Naive thymus-derived CD4-positive, alpha-beta T cell (primary cell): Measurements from ENCODE around the gene RPL27. TPM values are rescaled to one million over a fixed set of nuclear protein-coding genes. Genes with fewer than 3 reads are reported as not detected.

Experiments
- ATAC-seq: fragments of 150-1000 bp; cut with Tn5 transposase; 2 replicates; pipeline ENCODE4 v1.10.0; 2021; ENCODE audit warnings: mild to moderate bottlenecking, moderate library complexity
- CTCF ChIA-PET: fragments of 350-600 bp; sonication (Branson Sonifier 250); formaldehyde crosslinking; loops from one replicate; lab custom pipeline; 2021; ENCODE audit warnings: antibody characterized with exemption; lab: Charles Lee
- POLR2A ChIA-PET: fragments of 350-600 bp; sonication (Branson Sonifier 250); formaldehyde crosslinking; loops from one replicate; lab custom pipeline; 2021; ENCODE audit warnings: antibody characterized with exemption, inconsistent platforms; lab: Charles Lee
- DNase-seq, 9 donors: peaks; one replicate each; pipeline versions ENCODE4 v3.0.0 to v3.0.0-alpha.2; 2020 to 2022; ENCODE audit warnings: mixed read lengths in 1 of 9
- H3K27ac ChIP-seq: one replicate; pipeline ENCODE4 v1.7.0; 2013; ENCODE audit warnings: mild to moderate bottlenecking, low read depth, low read length, moderate library complexity
- H3K27me3 ChIP-seq, 2 donors: one replicate each; pipeline ENCODE4 v1.7.0; 2013; ENCODE audit warnings: low read length in 2 of 2, mild to moderate bottlenecking in 2 of 2, moderate library complexity in 2 of 2; ENCODE audit not compliant: control insufficient read depth in 2 of 2, insufficient read depth in 2 of 2
- H3K36me3 ChIP-seq, 3 experiments: 1 replicate in 2 of 3; 2 replicates in 1 of 3; pipeline ENCODE4 v1.7.0; 2013; ENCODE audit warnings: low read length in 3 of 3, mild to moderate bottlenecking in 3 of 3, moderate library complexity in 1 of 3; ENCODE audit not compliant: insufficient read depth in 3 of 3, control insufficient read depth in 2 of 3
- H3K4me1 ChIP-seq, 2 donors: one replicate each; pipeline ENCODE4 v1.7.0; 2013; ENCODE audit warnings: low read length in 2 of 2, mild to moderate bottlenecking in 2 of 2, moderate library complexity in 1 of 2; ENCODE audit not compliant: control insufficient read depth in 2 of 2, insufficient read depth in 2 of 2
- H3K4me3 ChIP-seq: 2 replicates; pipeline ENCODE4 v1.7.0; 2013; ENCODE audit warnings: mild to moderate bottlenecking, low read length
- H3K9me3 ChIP-seq, 3 experiments: 1 replicate in 2 of 3; 2 replicates in 1 of 3; pipeline ENCODE4 v1.7.0; 2013; ENCODE audit warnings: low read length in 3 of 3; ENCODE audit not compliant: control insufficient read depth in 2 of 3
- H3K27ac Mint-ChIP-seq, 9 donors: one replicate each; pipeline ENCODE4 v1.8.0; 2020 to 2022; ENCODE audit warnings: mixed read lengths in 9 of 9, mild to moderate bottlenecking in 8 of 9, moderate library complexity in 5 of 9, inconsistent platforms in 2 of 9
- H3K27me3 Mint-ChIP-seq, 5 donors: one replicate each; pipeline ENCODE4 v1.8.0; 2021 to 2022; ENCODE audit warnings: mixed read lengths in 5 of 5, mild to moderate bottlenecking in 1 of 5
- H3K36me3 Mint-ChIP-seq, 5 donors: one replicate each; pipeline ENCODE4 v1.8.0; 2020 to 2022; ENCODE audit warnings: mixed read lengths in 5 of 5, mild to moderate bottlenecking in 3 of 5, inconsistent platforms in 1 of 5
- H3K4me1 Mint-ChIP-seq, 7 donors: one replicate each; pipeline ENCODE4 v1.8.0; 2020 to 2022; ENCODE audit warnings: mixed read lengths in 7 of 7, mild to moderate bottlenecking in 3 of 7, inconsistent platforms in 1 of 7
- H3K4me3 Mint-ChIP-seq, 10 donors: one replicate each; pipeline ENCODE4 v1.8.0; 2020 to 2022; ENCODE audit warnings: mild to moderate bottlenecking in 10 of 10, mixed read lengths in 10 of 10, moderate library complexity in 6 of 10, inconsistent platforms in 2 of 10
- H3K9me3 Mint-ChIP-seq, 11 donors: one replicate each; pipeline ENCODE4 v1.8.0; 2020 to 2022; ENCODE audit warnings: mixed read lengths in 11 of 11, mild to moderate bottlenecking in 4 of 11, inconsistent platforms in 1 of 11, moderate library complexity in 1 of 11
- intact Hi-C, 2 donors: fragments of 100-400 bp; cut with micrococcal nuclease; formaldehyde crosslinking; loops; one replicate each; pipeline ENCODE4 v1.15.1; 2023
- polyA plus RNA-seq, 2 donors: library from polyadenylated mRNA; unstranded; fragments of 300-500 nt; fragmentation: Illumina TruSeq; gene quantifications; one replicate each; pipeline ENCODE4 v1.2.3, GENCODE V29; 2021
- total RNA-seq, 6 experiments: library from RNA in 5 of 6; stranded (reverse) in 5 of 6; gene quantifications; 1 replicate in 5 of 6; 2 replicates in 1 of 6; pipeline ENCODE4 v1.2.3 and lab custom pipeline; 2021 to 2026

RPL27 gene
- total and polyA plus RNA-seq, 7 experiments from 2014 or later, result 951 to 2,713 (median 1,834) TPM

- peaks cover 0 to 16% (median 0%) of the 10 kb centered on the region in 5 donors for H3K36me3 Mint-ChIP-seq
- ChIA-PET POLR2A (interaction anchor here (0.6 to 1.2 kb wide), 3 partner anchors 10 to 677 kb away, joined by 3 to 4 read pairs (median 3); no protein-coding TSS in a partner anchor), CTCF (no interaction called here)
- Histone ChIP-seq H3K27me3 (no peaks in the 10 kb centered on the region), H3K36me3 (peaks cover 0 to 45% (median 6%) of the 10 kb centered on the region in 3 experiments), H3K9me3 (no peaks in the 10 kb centered on the region), H3K27ac (no peak overlapping the region), H3K4me1 (peaks cover 0 to 6% of the 10 kb centered on the region in 2 donors), H3K4me3 (no peak overlapping the region)
- H3K4me3 Mint-ChIP-seq, result no peak overlapping the region
- ATAC-seq, result no peak
- DNase-seq, result no peak
- H3K9me3 Mint-ChIP-seq, result no peaks in the 10 kb centered on the region
- no peaks in the 10 kb centered on the region for H3K27me3 Mint-ChIP-seq
- intact Hi-C loops, result no loop called here
- peak overlapping the region in 5 of 9 donors; percentile 34 to 74 (median 53) for H3K27ac Mint-ChIP-seq
- peaks cover 6 to 29% (median 23%) of the 10 kb centered on the region in 7 donors for H3K4me1 Mint-ChIP-seq
These were observed 15.9 kb downstream of the RPL27 start for GRCh38 chr17:43014020-43014648.

GRCh38 chr17:43014649-43015542 lies 16.7 kb downstream of the RPL27 start:
- H3K4me1 ChIP-seq, result peaks cover 0 to 6% of the 10 kb centered on the region in 2 donors
- H3K27me3 ChIP-seq, result no peaks in the 10 kb centered on the region
- H3K9me3 ChIP-seq, result no peaks in the 10 kb centered on the region
- ATAC-seq (no peak), DNase-seq (no peak)
- H3K9me3 Mint-ChIP-seq, result no peaks in the 10 kb centered on the region
- no peaks in the 10 kb centered on the region for H3K27me3 Mint-ChIP-seq
- peaks cover 0 to 16% (median 0%) of the 10 kb centered on the region in 5 donors for H3K36me3 Mint-ChIP-seq
- H3K27ac ChIP-seq, result no peak overlapping the region
- H3K4me3 Mint-ChIP-seq, result no peak overlapping the region
- intact Hi-C loops, result no loop called here
- ChIA-PET POLR2A (interaction anchor here (0.6 to 1.2 kb wide), 4 partner anchors 8 to 354 kb away, joined by 3 to 4 read pairs (median 3); no protein-coding TSS in a partner anchor), CTCF (no interaction called here)
- peaks cover 6 to 34% (median 29%) of the 10 kb centered on the region in 7 donors for H3K4me1 Mint-ChIP-seq
- H3K4me3 ChIP-seq, result no peak overlapping the region
- H3K27ac Mint-ChIP-seq, result peak overlapping the region in 8 of 9 donors; percentile 17 to 81 (median 46)
- H3K36me3 ChIP-seq, result peaks cover 0 to 45% (median 6%) of the 10 kb centered on the region in 3 experiments

GRCh38 chr17:43015579-43015978 lies 17.4 kb downstream of the RPL27 start:
- ChIA-PET CTCF (no interaction called here), POLR2A (no interaction called here)
- Histone ChIP-seq H3K27ac (no peak overlapping the region), H3K27me3 (no peaks in the 10 kb centered on the region), H3K36me3 (peaks cover 0 to 44% (median 6%) of the 10 kb centered on the region in 3 experiments), H3K4me3 (no peak overlapping the region), H3K9me3 (no peaks in the 10 kb centered on the region), H3K4me1 (peaks cover 0 to 6% of the 10 kb centered on the region in 2 donors)
- ATAC-seq (no peak), DNase-seq (no peak)
- no peak overlapping the region for H3K4me3 Mint-ChIP-seq
- H3K27ac Mint-ChIP-seq, result peak overlapping the region in 4 of 9 donors; percentile 2 to 81 (median 29)
- no peaks in the 10 kb centered on the region for H3K27me3 Mint-ChIP-seq
- H3K36me3 Mint-ChIP-seq, result peaks cover 0 to 14% (median 0%) of the 10 kb centered on the region in 5 donors
- peaks cover 4 to 33% (median 29%) of the 10 kb centered on the region in 7 donors for H3K4me1 Mint-ChIP-seq
- intact Hi-C loops, result no loop called here
- H3K9me3 Mint-ChIP-seq, result no peaks in the 10 kb centered on the region

GRCh38 chr17:43016216-43016615 lies 18.0 kb downstream of the RPL27 start:
- ATAC-seq (no peak), DNase-seq (no peak)
- no peak overlapping the region for H3K4me3 Mint-ChIP-seq
- H3K36me3 Mint-ChIP-seq, result peaks cover 0 to 14% (median 0%) of the 10 kb centered on the region in 5 donors
- Histone ChIP-seq H3K36me3 (peaks cover 0 to 39% (median 6%) of the 10 kb centered on the region in 3 experiments), H3K27me3 (no peaks in the 10 kb centered on the region), H3K9me3 (no peaks in the 10 kb centered on the region), H3K4me3 (no peak overlapping the region), H3K27ac (no peak overlapping the region), H3K4me1 (peaks cover 4 to 10% of the 10 kb centered on the region in 2 donors)
- H3K27me3 Mint-ChIP-seq, result peaks cover 0 to 2% (median 0%) of the 10 kb centered on the region in 5 donors
- intact Hi-C loops, result no loop called here
- POLR2A ChIA-PET, result interaction anchor here (0.6 kb wide), 1 partner anchor 9 kb away, joined by 3 read pairs; the partner anchor contains the start of gene IFI35
- no peaks in the 10 kb centered on the region for H3K9me3 Mint-ChIP-seq
- CTCF ChIA-PET, result no interaction called here
- peaks cover 8 to 32% (median 31%) of the 10 kb centered on the region in 7 donors for H3K4me1 Mint-ChIP-seq
- H3K27ac Mint-ChIP-seq, result peak overlapping the region in 3 of 9 donors; percentile 2 to 46 (median 6)

GRCh38 chr17:43018008-43018853 lies 20.0 kb downstream of the RPL27 start:
- no peaks in the 10 kb centered on the region for H3K27me3 ChIP-seq
- ATAC-seq, result peak; percentile 60
- peak overlapping the region in 1 of 10 donors; percentile 16 for H3K4me3 Mint-ChIP-seq
- H3K27ac Mint-ChIP-seq, result peak overlapping the region; percentile 34 to 86 (median 72)
- ChIA-PET CTCF (interaction anchor here (0.8 to 1.1 kb wide), 2 partner anchors 20 to 1359 kb away, joined by 3 read pairs; partner anchors contain the start of gene RPL27), POLR2A (interaction anchor here (0.7 to 1.5 kb wide), 5 partner anchors 8 to 107 kb away, joined by 3 to 6 read pairs (median 3); partner anchors contain the start of genes BRCA1 and RPL27)
- H3K4me3 ChIP-seq, result no peak overlapping the region
- no peaks in the 10 kb centered on the region for H3K9me3 Mint-ChIP-seq
- H3K4me1 Mint-ChIP-seq, result peaks cover 8 to 34% (median 29%) of the 10 kb centered on the region in 7 donors
- H3K36me3 ChIP-seq, result peaks cover 0 to 30% (median 4%) of the 10 kb centered on the region in 3 experiments
- H3K9me3 ChIP-seq, result no peaks in the 10 kb centered on the region
- peaks cover 0 to 7% (median 0%) of the 10 kb centered on the region in 5 donors for H3K36me3 Mint-ChIP-seq
- intact Hi-C loops, result no loop called here
- H3K27ac ChIP-seq, result peak overlapping the region; percentile 4
- peak in 5 of 9 donors; percentile 33 to 65 (median 38) for DNase-seq
- H3K4me1 ChIP-seq, result peaks cover 11 to 18% of the 10 kb centered on the region in 2 donors
- H3K27me3 Mint-ChIP-seq, result peaks cover 0 to 2% (median 0%) of the 10 kb centered on the region in 5 donors
